Measurements from ENCODE around the gene SEBOX.
"Not testable (repeated sequence)": the region's sequence is repeated elsewhere in the genome, so short reads cannot be mapped to it uniquely, and the experiment has no call there.

Gene SEBOX

GRCh38 chr17:28342313-28342712, 22.7 kb downstream of the SEBOX start:
- DNase-seq (ENCODE audit: extremely low read depth in 1 of 2, low read depth in 1 of 2), result no peak

- no peak for DNase-seq (ENCODE audit: extremely low read depth in 1 of 2, low read depth in 1 of 2)
Observed at GRCh38 chr17:28341516-28341915, 23.5 kb downstream of the SEBOX start.

DNA sequence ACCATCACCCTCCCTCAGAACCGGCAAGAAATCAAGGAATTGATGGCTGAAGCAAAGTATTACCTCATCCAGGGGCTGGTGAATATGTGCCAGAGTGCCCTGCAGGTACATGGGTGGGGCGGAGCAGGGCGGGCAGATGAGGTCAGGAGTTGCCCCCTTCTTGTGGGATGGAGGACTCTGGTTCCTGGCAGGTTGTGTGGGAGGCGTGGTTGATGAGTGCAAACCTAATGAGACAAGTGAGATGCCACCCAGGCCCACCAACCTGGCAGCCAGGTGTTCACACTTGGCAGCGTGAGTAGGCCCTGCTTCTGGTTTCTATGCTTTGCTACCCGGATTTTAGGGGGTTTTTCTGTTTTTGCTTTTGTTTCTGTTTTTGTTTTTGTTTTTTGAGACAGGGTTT, 24.6 kb downstream of the SEBOX start:
- DNase-seq (ENCODE audit: extremely low read depth in 1 of 2, low read depth in 1 of 2), result no peak

- no peak for DNase-seq (ENCODE audit: extremely low read depth in 1 of 2, low read depth in 1 of 2)
Observed at GRCh38 chr17:28339431-28339830, 25.6 kb downstream of the SEBOX start.

DNA sequence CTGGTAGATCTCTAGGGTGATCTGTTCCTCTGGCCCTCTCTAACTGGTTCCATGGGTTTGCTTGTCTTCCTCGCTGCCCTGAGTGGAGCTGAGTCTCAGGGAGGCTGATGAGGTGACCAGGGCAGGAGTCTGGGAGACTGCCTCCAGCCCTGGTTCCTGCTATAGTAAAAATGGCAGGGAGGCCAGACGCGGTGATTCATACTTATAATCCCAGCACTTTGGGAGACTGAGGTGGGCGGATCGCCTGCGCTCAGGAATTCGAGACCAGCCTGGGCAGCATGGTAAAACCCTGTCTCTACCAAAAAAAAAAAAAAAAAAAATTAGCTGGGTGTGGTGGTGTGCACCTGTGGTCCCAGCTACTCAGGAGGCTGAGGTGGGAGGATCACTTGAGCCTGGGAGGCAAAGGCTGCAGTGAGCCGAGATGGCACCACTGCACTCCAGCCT, 26.2 kb downstream of the SEBOX start:
- not testable (repeated sequence) for DNase-seq (ENCODE audit: extremely low read depth in 1 of 2, low read depth in 1 of 2)

GRCh38 chr17:28338056-28338768, 26.8 kb downstream of the SEBOX start:
- no peak for DNase-seq (ENCODE audit: extremely low read depth in 1 of 2, low read depth in 1 of 2)

DNA sequence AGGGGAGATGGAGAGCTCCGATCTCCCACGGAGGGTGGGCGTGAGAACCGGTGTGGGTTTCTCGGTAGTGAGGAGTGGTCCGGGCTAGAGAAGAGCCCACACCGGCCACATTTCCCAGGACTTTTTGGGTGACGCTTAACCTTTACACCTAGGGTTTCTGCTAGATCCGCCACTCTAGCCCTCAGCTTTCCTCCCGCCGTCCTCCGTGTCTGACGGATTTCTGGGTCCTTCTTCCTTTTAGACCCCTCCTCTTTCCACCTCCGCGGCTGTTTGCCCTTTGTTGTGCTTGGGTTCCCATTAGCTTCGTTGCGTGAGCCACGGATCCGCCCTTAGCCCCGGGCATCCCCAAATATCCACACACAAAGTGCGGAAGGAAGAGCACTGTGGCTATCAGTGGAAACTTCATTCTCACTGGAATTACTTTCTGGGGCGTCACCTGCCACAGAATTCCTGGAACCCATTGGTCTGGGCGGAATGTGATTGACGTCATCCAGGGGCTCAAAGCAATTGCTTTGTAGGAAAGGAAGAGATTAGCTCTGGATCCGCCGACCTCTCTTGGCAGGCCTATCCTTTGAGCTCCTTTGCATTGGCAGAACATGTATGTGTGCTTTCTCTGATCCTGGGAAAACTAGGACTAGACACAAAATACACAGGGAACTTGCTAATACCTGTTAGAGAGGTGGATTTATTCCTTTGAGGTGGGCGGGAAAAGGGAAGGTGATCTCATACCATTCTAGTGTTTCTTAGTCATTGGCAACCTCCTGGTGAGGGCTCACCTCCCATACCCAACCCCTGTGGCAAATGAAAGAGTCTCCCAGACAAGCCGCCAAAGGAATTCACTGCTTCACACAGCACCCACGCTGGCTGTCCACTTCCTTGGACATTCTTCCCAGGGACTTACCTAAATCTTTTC, 28.8 kb downstream of the SEBOX start:
- no peak for DNase-seq (ENCODE audit: extremely low read depth in 1 of 2, low read depth in 1 of 2)

DNA sequence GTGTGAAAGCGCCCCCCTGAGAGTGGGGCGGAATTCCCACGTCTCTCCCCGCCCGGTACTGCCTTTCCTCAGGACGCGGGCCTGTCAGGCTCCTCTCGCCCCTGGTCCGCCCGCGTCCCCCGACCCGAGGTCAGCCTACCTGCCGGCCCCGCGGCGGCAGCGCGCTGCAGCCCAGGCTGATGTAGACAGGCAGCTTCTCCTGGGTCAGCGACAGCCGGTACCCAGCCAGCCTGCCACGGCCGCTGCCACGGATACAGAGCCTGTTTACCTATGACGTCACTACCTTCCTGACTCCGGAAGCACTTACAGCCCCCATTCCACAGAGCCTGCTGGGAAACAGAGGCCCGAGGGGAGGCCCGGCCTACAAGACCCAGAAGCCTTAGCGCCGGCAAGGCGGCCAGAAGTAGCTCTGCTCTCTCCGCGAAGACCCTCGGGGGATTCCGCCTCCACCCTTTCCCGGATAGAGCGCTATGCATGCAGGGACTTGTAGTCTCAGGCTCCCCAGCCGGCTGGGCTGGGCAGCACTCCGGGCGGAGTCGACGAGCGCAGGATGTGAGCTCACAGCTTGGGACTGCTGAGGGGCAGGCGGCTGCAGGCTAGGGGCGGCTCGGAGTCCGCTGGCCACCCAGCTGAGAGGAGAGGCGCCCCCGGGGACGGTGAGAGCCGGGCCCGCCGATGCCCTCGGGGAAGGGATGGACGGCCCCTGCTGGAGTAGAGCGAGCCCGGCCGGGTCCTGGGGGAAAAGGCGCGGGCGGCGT, 29.6 kb downstream of the SEBOX start, which contains the start of the genes IFT20 and TNFAIP1:
TSS of gene IFT20 (minus strand) at position 272 of the 758 bp plus-strand sequence. CDS start 3,487 bp downstream, outside the sequence.
TSS of gene TNFAIP1 (plus strand) at position 561 of the 758 bp plus-strand sequence. CDS start 3,761 bp downstream, outside the sequence.
- peak; percentile 96 to 98 for DNase-seq (ENCODE audit: extremely low read depth in 1 of 2, low read depth in 1 of 2)

DNA sequence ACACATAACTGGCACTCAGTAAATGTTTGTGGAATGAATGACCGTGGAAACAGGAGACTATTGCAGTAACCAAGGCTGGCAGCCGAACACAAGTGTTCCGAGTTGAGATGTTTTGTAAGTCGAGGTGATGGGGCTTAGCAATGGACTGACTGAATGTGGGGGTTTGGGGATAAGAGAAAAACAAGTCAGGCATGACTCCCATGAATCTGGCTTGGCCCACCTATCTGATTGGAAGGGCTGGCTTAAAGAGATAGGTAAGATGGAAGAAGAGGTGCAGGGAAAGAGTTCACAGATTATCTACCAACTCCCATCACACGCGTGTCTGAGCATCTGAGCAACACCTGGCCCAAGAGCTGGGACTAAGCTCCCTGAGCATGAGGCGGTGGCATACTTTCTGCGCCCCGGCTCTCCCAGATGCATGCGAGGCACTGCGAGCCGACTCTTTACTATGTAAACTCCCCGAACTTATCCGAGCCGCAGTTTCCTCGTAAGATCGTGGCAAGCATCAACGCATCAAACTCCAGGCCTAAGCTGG, 30.3 kb downstream of the SEBOX start:
- DNase-seq (ENCODE audit: extremely low read depth in 1 of 2, low read depth in 1 of 2), result no peak

- no peak for DNase-seq (ENCODE audit: extremely low read depth in 1 of 2, low read depth in 1 of 2)
Observed at GRCh38 chr17:28334171-28334570, 30.8 kb downstream of the SEBOX start.

DNA sequence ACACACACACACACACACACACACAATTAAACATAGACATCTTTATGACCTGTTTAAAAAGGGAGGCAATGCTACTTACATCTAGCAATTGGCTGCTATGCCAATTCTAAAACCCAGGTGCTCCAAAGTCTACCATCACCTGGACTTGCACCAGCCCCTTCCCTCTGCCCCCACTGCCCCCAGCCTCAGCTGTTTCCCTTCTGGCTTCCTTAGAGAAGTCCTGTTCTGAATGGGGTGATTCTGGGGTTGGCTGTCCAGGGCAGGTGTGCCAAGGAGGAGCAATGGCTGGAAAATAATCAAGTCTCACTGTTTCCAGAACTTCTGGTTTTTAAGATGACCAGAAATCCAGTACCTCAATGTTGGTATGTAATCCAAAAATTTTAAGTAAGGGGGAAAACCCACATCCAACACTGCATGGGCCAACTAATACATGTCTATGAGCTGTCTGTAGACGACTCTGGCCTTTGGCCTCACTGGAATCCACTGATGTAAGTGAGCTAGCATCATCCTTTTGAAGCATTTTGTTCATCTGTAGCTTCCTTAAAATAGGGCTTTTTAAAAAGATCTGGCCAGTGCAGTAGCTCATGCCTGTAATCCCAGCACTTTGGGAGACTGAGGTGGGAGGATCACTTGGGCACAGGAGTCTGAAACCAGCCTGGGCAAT, 31.8 kb downstream of the SEBOX start:
- DNase-seq (ENCODE audit: extremely low read depth in 1 of 2, low read depth in 1 of 2), result no peak

DNA sequence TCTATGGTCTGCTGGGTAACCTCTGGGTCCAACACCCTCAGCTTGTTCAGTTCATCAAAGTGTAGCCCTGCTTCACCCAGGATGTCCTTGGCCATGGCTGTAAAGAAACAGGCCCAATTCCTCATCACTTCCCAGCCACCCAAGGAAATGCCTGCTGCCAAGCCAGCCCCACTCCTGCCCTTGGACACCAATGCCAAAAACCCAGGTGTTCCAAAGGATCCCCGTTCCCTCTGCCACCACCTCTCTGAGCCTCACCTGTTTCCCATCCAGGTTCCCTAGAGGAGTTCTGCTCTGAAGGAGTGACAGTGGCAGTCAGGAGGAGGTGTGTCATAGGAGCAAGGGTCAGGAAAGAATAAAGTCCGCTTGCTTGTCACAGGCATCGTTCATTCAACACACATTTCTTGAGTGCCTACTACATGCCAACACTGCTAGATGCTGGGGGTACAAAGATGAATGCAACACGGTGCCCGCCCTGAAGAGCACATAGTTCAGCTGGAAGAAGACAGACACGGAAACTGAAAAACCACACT, 33.0 kb downstream of the SEBOX start:
- no peak for DNase-seq (ENCODE audit: extremely low read depth in 1 of 2, low read depth in 1 of 2)

DNA sequence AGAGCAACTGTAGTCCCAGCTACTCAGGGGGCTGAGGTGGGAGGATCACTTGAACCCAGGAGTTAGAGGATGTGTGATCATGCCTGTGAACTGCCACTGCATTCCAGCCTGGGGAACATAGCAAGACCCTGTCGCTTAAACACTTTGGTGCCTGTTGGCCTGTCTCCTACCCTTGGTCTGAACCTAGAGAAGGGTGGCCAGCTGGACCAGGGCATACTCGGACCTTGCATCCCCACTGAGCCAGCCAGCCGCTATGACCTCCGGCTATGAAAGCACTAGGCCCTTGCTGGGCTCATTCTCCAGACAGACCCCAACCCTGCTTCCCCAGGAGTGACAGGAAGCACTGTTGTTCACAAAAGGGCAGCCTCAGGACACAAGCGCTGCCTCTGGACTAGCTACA, 34.3 kb downstream of the SEBOX start:
- no peak for DNase-seq (ENCODE audit: extremely low read depth in 1 of 2, low read depth in 1 of 2)

DNA sequence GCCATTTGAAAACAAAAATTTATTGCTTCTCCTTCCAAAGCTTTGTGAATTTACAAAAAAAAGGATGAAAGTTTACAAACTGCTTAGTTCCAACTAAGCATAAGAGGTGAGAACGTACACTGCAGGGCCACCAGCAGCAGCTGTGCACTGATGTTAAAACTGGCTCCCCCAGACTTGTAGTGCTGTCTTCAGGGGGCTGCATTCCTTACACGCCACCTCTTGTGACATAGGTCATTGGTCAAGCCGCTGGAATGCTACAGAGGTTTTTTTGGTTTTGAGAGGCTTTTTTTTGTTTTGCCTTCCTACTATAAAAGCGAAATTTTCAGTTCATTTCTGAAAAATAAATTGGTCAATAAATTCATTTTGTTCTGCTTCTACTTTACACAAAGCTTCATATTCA, 36.7 kb downstream of the SEBOX start:
- DNase-seq (ENCODE audit: extremely low read depth in 1 of 2, low read depth in 1 of 2), result no peak

- DNase-seq (ENCODE audit: extremely low read depth in 1 of 2, low read depth in 1 of 2), result no peak
Observed at GRCh38 chr17:28327709-28328108, 37.3 kb downstream of the SEBOX start.

DNA sequence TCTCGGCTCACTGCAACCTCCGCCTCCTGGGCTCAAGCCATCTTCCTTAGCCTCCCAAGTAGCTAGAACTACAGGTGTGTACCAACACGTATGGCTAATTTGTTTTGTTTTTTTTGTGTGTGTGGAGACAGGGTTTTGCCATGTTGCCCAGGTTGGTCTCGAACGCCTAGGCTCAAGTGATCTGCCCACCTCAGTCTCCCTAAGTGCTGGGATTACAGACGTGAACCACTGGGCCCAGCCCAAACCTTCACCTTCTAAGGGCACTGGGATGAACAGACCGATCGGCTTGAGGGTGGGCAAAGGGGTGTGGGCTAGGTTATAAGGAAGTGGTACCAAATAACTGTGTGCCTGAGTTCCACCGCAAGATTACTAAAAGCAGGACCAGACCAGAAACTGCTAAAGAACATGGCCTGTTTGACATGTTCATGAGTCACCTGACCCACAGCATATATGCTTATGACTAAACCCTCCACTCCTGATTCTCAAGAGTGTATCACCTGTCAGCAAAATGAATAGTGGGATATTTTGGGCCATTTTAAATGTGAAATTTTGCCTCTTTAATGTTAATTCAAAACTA, 37.9 kb downstream of the SEBOX start:
- DNase-seq (ENCODE audit: extremely low read depth in 1 of 2, low read depth in 1 of 2), result peak in 1 of 2 donors; percentile 32

DNA sequence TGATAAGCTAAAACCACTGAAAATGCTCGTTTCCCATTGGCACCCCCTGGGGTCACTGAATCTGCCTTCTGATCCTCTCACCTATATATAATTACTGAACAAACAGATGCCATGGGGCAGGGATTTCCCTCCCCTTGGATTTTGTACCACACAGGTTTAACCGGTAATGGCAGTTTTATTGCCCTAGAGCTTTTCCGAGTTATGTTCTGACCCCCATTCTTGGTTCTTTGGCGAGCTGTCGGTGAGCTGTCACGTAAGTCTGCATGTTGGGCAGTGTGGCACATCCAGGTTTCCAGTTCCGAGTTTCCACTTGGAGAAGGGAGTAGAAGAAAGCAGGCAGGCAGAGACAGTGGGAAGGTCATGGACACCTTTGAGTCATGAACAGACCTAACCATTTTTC, 38.9 kb downstream of the SEBOX start:
- no peak for DNase-seq (ENCODE audit: extremely low read depth in 1 of 2, low read depth in 1 of 2)

GRCh38 chr17:28325211-28325610, 39.8 kb downstream of the SEBOX start:
- DNase-seq (ENCODE audit: extremely low read depth in 1 of 2, low read depth in 1 of 2), result no peak

DNA sequence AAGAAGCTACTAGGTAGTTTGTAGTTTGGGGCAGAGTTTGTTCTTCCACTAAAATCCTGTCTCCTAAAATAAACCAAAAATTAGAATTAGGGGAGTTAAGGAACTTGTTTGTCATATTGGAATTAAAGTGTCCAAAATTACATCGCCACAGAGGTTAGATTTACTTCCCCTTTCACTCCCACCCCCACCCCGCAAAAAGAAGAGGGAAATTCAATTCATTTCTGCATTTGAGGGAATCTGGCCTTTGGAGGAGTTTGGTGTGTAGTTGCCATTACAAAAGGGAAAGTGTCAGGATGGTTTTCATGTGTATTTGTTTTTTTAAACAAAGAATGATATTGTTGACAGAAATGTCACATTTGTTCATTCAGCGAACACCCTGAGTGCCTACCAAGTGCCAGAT, 40.2 kb downstream of the SEBOX start:
- DNase-seq (ENCODE audit: extremely low read depth in 1 of 2, low read depth in 1 of 2), result no peak

Data from stimulated activated CD8-positive, alpha-beta memory T cell treated with anti-CD3 and anti-CD28 coated beads, Interleukin-7, amount 100 ng/mL, for 48 hours (primary cell).